Effector memory CD8-positive, alpha-beta T cell (primary cell): ENCODE data around the gene VSTM2A.

Experiments
- ATAC-seq: fragments of 150-1000 bp; cut with Tn5 transposase; replicated peaks from 2 replicates; pipeline ENCODE4 v1.10.0; 2021; ENCODE audit warnings: mild to moderate bottlenecking, moderate library complexity
- DNase-seq, 3 experiments: peaks; one replicate each; pipeline ENCODE4 v3.0.0; 2021
- H3K27ac Mint-ChIP-seq, 2 donors: one replicate each; pipeline ENCODE4 v1.8.0; 2022; ENCODE audit warnings: mild to moderate bottlenecking in 2 of 2, mixed read lengths in 2 of 2, moderate library complexity in 2 of 2
- H3K27me3 Mint-ChIP-seq, 2 donors: one replicate each; pipeline ENCODE4 v1.8.0; 2022; ENCODE audit warnings: mixed read lengths in 2 of 2
- H3K36me3 Mint-ChIP-seq: one replicate; pipeline ENCODE4 v1.8.0; 2022; ENCODE audit warnings: mild to moderate bottlenecking, moderate library complexity, mixed read lengths; ENCODE audit not compliant: insufficient read depth
- H3K4me1 Mint-ChIP-seq, 2 donors: one replicate each; pipeline ENCODE4 v1.8.0; 2022; ENCODE audit warnings: low read depth in 2 of 2, mixed read lengths in 2 of 2
- H3K4me3 Mint-ChIP-seq, 2 donors: one replicate each; pipeline ENCODE4 v1.8.0; 2022; ENCODE audit warnings: mild to moderate bottlenecking in 2 of 2, mixed read lengths in 2 of 2, moderate library complexity in 2 of 2
- H3K9me3 Mint-ChIP-seq, 2 donors: one replicate each; pipeline ENCODE4 v1.8.0; 2022; ENCODE audit warnings: mixed read lengths in 2 of 2

The VSTM2A gene

DNA sequence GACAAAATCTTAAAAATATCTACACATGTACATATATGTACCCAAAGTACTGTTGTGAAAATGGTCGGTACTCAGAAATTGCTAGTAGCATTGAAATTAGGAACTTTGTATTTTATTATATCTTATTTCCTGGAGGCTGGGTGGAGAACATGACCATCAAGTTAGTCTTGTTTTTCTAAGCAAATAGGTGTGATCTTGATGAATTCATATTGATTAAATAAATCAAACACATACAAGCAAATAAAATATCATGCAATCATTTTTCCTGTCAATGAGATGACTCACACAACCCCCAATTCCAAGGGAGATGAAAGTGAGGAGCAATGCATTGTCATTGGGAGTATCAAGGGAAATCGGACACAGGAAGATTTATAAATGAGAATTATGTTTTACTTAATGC is 18.0 kb downstream of the VSTM2A start:
- Mint-ChIP-seq H3K27ac (no peak overlapping the region), H3K4me3 (no peak overlapping the region), H3K36me3 (no peaks in the 10 kb centered on the region), H3K4me1 (no peaks in the 10 kb centered on the region), H3K27me3 (no peaks in the 10 kb centered on the region), H3K9me3 (peaks cover 0 to 3% of the 10 kb centered on the region in 2 donors)
- ATAC-seq (no peak), DNase-seq (no peak)

DNA sequence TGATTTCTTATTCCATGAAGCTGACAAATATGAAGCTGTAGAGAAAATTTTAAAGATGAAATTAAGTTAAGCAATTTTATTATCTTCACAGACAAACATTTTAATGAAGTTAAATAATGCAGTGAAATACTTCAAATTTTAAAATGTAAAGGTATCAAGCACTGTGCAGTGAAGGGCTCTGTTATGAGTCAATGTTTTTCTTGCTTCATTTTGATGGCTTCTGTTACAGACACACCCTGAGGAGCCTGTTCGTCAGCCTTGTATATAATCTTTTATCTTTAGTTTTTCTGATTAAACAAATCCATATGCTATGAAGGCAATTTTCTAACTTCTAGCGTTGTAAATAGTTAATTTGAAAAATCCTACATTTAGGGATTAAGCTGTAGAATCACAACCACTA is 18.5 kb downstream of the VSTM2A start:
- H3K36me3 Mint-ChIP-seq = no peaks in the 10 kb centered on the region
- DNase-seq = no peak
- H3K27me3 Mint-ChIP-seq = no peaks in the 10 kb centered on the region
- no peak overlapping the region for H3K27ac Mint-ChIP-seq
- no peak for ATAC-seq
- H3K9me3 Mint-ChIP-seq = peaks cover 0 to 4% of the 10 kb centered on the region in 2 donors
- no peaks in the 10 kb centered on the region for H3K4me1 Mint-ChIP-seq
- no peak overlapping the region for H3K4me3 Mint-ChIP-seq

DNA sequence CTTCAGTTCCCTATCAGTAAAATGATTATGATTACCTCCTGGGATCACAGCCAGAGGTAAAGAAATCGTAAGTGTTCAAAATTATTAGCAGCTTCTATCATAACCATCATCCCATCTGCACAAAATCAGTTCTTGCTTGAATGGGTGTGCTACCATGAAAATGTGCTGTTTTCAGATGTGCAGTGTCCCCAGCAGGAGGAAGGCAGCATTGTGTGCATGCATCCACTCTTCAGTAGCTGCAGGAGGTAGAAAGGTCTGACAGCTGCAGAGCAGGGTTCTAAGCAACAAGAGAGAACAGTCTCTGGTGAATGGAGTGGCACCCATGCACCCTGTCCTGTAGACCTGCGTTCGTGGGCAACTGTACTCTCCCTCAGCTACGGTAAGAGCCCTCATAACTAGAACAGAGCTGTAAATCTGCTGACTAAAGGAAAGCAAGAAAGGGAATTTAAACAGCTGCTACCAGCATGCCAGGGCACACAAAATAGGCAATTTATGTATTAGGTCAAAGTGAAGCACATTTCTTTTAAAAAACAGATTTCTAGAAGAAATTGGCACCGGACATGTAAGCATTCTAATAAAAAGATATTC is 21.2 kb downstream of the VSTM2A start:
- Mint-ChIP-seq H3K4me3 (no peak overlapping the region), H3K4me1 (no peaks in the 10 kb centered on the region), H3K27me3 (no peaks in the 10 kb centered on the region), H3K9me3 (peaks cover 0 to 4% of the 10 kb centered on the region in 2 donors), H3K36me3 (no peaks in the 10 kb centered on the region), H3K27ac (no peak overlapping the region)
- DNase-seq (no peak), ATAC-seq (no peak)

DNA sequence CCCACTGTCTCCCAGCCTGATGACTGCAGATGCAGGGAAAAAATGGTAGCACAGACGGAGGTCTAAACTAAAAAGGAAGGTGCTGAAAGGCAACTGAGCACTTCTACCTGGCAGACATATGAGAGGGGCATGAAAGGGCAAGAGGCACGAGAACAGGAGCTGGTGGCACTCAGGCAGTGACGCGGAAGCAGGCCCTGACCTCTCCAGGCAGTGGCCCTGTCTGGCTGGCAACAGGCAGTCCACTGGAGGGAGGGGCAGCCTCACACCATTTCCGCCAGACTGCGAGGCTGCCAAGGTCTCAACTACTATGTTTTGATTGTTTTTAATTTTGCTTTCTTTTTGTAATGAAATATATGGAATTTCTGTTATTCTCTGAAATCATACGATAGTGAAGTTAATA is 23.3 kb downstream of the VSTM2A start:
- H3K4me1 Mint-ChIP-seq = no peaks in the 10 kb centered on the region
- peaks cover 0 to 4% of the 10 kb centered on the region in 2 donors for H3K9me3 Mint-ChIP-seq
- no peaks in the 10 kb centered on the region for H3K27me3 Mint-ChIP-seq
- H3K36me3 Mint-ChIP-seq = no peaks in the 10 kb centered on the region
- DNase-seq (no peak), ATAC-seq (no peak)
- H3K4me3 Mint-ChIP-seq = no peak overlapping the region
- no peak overlapping the region for H3K27ac Mint-ChIP-seq

DNA sequence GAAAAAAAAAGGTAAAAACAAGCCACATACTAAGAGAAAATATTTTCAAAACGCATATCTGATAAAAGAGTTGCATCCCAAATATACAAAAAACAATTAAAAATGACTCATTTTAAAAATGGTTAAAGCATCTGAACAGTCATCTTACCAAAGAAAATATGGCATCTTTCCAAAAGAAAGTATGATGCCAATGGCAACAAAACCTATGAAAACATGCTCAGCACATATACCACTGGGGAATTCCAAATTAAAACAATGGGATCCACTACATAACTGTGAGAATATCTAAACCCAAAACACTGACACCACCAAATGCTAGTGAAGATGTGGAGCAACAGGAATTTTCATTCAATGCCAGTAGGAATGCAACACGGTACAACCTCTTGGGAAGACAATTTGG is 39.3 kb downstream of the VSTM2A start:
- no peak for DNase-seq

DNA sequence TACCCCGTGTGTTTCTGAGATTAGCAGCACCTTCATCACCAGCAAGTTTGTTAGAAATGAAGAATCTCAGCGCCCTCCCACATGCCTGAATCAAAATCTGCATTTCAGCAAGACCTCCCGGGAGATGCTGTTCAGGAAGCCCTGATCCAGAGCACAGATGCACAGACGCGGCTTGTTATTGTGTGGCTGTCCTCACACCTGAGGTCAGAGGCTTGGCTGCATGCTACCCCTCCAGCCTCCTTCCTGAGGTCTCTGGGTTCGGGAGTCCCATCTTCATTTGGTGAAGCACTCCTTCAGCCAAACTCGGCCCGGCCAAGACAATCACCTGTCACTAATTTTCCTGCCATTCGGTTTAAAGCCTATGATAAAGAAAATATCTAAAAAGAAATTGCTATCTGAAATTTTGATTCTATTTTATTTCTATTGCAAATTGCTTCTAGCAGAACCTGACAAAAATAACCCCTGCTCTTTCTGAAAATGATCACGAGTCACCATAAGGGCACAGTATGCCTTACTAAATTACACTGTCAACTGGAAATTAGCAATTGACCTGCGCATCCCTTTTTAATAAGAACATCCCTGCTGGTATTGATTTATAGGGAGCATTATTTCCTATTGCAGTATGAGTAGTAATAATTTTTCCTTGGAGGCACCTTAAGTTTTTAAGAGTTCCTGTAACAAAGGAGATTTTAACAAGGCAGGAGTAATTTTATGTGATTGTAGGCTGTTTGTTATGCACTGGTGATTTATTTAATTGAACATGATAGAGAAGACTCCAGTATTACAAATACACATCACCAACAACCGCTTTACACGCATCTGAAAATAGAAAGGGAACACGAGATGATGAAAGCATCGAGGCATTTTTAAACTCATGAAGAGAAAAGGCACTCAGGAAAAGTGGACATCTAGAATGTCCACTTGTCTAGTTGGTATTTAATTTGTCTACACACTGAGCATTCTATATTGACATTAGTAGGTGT is 49.5 kb downstream of the VSTM2A start:
- Mint-ChIP-seq H3K27me3 (no peaks in the 10 kb centered on the region), H3K36me3 (no peaks in the 10 kb centered on the region), H3K4me1 (no peaks in the 10 kb centered on the region), H3K27ac (no peak overlapping the region), H3K4me3 (no peak overlapping the region), H3K9me3 (peaks cover 16% of the 10 kb centered on the region in 2 donors)
- DNase-seq (no peak), ATAC-seq (no peak)

More for the DNA sequence above, 39.3 kb downstream of the VSTM2A start:
- Mint-ChIP-seq H3K4me1 (no peaks in the 10 kb centered on the region), H3K9me3 (peaks cover 5 to 9% of the 10 kb centered on the region in 2 donors), H3K36me3 (no peaks in the 10 kb centered on the region), H3K27ac (no peak overlapping the region), H3K27me3 (no peaks in the 10 kb centered on the region), H3K4me3 (no peak overlapping the region)
- no peak for ATAC-seq

DNA sequence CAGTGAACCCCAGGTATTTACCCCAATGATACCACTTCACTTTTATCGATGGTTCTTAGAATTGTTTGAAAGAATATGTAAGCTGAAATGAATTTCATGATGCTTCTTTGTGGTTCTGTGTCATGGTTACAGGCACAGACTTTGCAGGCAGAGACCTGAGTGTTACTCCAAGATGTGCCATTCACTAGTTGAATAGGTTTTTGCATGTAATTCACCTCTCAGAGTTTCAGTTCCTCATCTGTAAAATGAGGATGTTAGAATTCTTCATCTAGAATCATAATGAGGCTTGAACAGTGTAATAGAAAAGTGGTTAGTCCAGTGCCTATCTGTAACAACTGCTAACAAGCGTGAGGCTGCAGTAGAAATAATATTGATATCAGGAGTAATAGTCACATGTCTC is 54.6 kb downstream of the VSTM2A start:
- peaks cover 12 to 20% of the 10 kb centered on the region in 2 donors for H3K9me3 Mint-ChIP-seq
- H3K4me1 Mint-ChIP-seq = no peaks in the 10 kb centered on the region
- H3K4me3 Mint-ChIP-seq = no peak overlapping the region
- no peaks in the 10 kb centered on the region for H3K36me3 Mint-ChIP-seq
- no peak for ATAC-seq
- H3K27me3 Mint-ChIP-seq = no peaks in the 10 kb centered on the region
- DNase-seq = no peak
- no peak overlapping the region for H3K27ac Mint-ChIP-seq

DNA sequence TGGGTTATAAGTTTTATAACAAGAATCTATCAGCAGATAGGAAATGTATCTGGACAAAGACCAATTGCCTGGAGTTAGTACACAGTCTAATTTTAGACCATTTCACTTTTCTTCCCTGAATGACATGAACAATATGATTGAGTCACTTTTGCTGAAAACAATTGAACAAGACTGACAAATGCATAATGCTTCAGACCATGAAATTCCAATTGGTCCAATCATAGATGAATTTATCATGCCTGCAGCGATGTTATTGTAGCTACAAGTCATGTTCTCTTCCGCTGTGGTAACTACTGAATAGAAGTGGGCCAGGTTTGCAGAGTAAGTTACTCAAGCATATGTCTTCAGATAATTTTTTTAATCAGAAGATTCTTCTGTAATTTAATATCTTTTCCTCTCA is 73.4 kb downstream of the VSTM2A start:
- Mint-ChIP-seq H3K9me3 (peaks cover 0 to 6% of the 10 kb centered on the region in 2 donors), H3K27ac (no peak overlapping the region), H3K36me3 (no peaks in the 10 kb centered on the region), H3K4me1 (no peaks in the 10 kb centered on the region), H3K27me3 (no peaks in the 10 kb centered on the region), H3K4me3 (no peak overlapping the region)
- no peak for ATAC-seq
- no peak for DNase-seq
